ENCODE measurements around the gene APLP2. TPM values are rescaled to one million over a fixed set of nuclear protein-coding genes. Genes with fewer than 3 reads are reported as not detected.

The APLP2 gene
- total and polyA plus RNA-seq, 9 of the 15 experiments (the other 6 are each of a cell fraction or from before 2014, with no cell fraction given) = 17.4 to 164 (median 118) TPM

GRCh38 chr11:130068986-130069658, 572 bp upstream of the APLP2 start (continued):
- peak; percentile 33; the same call in 1 of the 2 replicates for TF ChIP-seq MTA3 (IDR thresholded peaks at IDR 0.05; ENCODE audit: borderline replicate concordance)
- peak; percentile 16; the same call in 1 of the 2 replicates for TF ChIP-seq RREB1 (CRISPR knock-in tag; IDR thresholded peaks at IDR 0.05)
- peak; percentile 88 for TF ChIP-seq L3MBTL2 (IDR thresholded peaks at IDR 0.05)
- TF ChIP-seq CSDE1 (IDR thresholded peaks at IDR 0.05) = no peak
- no peak for TF ChIP-seq CREBBP (IDR thresholded peaks at IDR 0.05; ENCODE audit: low read depth, low read length)
- TF ChIP-seq MGA (IDR thresholded peaks at IDR 0.05) = peak; percentile 91
- TF ChIP-seq PHF20 (IDR thresholded peaks at IDR 0.05; ENCODE audit: partially characterized antibody) = peak; percentile 41
- TF ChIP-seq PHB2 (IDR thresholded peaks at IDR 0.05; ENCODE audit: low read depth) = no peak
- TF ChIP-seq CXXC5 (CRISPR knock-in tag; IDR thresholded peaks at IDR 0.05) = peak; percentile 52
